B cell (primary cell): ENCODE results near the gene SGSM1. TPM values are rescaled to one million over a fixed set of nuclear protein-coding genes. Genes with fewer than 3 reads are reported as not detected.

Experiments used
- ATAC-seq: fragments of 200-7000 bp; cut with Tn5 transposase; one replicate; pipeline ENCODE4 v1.10.0; 2021; ENCODE audit warnings: low read depth, mild to moderate bottlenecking, moderate number of reproducible peaks, moderate library complexity
- CTCF ChIA-PET: fragments of 350-600 bp; sonication (Branson Sonifier 250); formaldehyde crosslinking; loops from one replicate; lab custom pipeline; 2021; ENCODE audit warnings: antibody characterized with exemption, inconsistent platforms; lab: Charles Lee
- POLR2A ChIA-PET: fragments of 350-600 bp; sonication (Branson Sonifier 250); formaldehyde crosslinking; loops from one replicate; lab custom pipeline; 2021; ENCODE audit warnings: antibody characterized with exemption; lab: Charles Lee
- DNase-seq: peaks from one replicate; pipeline ENCODE4 v3.0.0; 2013
- H2AFZ ChIP-seq: 2 replicates; pipeline ENCODE4 v1.6.1; 2012; ENCODE audit warnings: mild to moderate bottlenecking, low read depth, low read length; ENCODE audit not compliant: insufficient read depth, poor library complexity, severe bottlenecking
- H3K27ac ChIP-seq, 2 donors: 1 replicate in 1 of 2; 2 replicates in 1 of 2; pipeline ENCODE4 v1.5.1; 2012 to 2013; ENCODE audit warnings: low read length in 2 of 2, mild to moderate bottlenecking in 2 of 2, moderate library complexity in 1 of 2
- H3K27me3 ChIP-seq, 4 experiments: fragments of 200-600 bp in 1 of 4; sonication (generic) in 1 of 4; replicated peaks in 1 of 4; 1 replicate in 2 of 4; 2 replicates in 2 of 4; pipeline versions ENCODE4 v1.6.1 to v1.7.0; 2013 to 2016; ENCODE audit warnings: low read length in 3 of 4, mild to moderate bottlenecking in 2 of 4, mixed read lengths in 1 of 4, moderate library complexity in 1 of 4; ENCODE audit not compliant: insufficient read depth in 4 of 4, control insufficient read depth in 3 of 4; ENCODE audit errors: control extremely low read depth in 1 of 4
- H3K36me3 ChIP-seq, 2 experiments: replicated peaks in 1 of 2; 1 replicate in 1 of 2; 2 replicates in 1 of 2; pipeline versions ENCODE4 v1.6.1 to v1.7.1; 2013; ENCODE audit warnings: low read length in 1 of 2; ENCODE audit not compliant: insufficient read depth in 2 of 2, control insufficient read depth in 1 of 2; ENCODE audit errors: control extremely low read depth in 1 of 2, extremely low read depth in 1 of 2
- H3K4me1 ChIP-seq, 2 donors: fragments of 200-600 bp in 1 of 2; sonication (generic) in 1 of 2; 1 replicate in 1 of 2; 2 replicates in 1 of 2; pipeline versions ENCODE4 v1.5.1 to v1.6.1; 2013 to 2017; ENCODE audit warnings: low read length in 2 of 2; ENCODE audit not compliant: control insufficient read depth in 2 of 2, insufficient read depth in 2 of 2
- H3K4me2 ChIP-seq: replicated peaks from 2 replicates; pipeline ENCODE3; 2012; ENCODE audit warnings: mild to moderate bottlenecking, low read depth, low read length; ENCODE audit not compliant: poor library complexity, severe bottlenecking
- H3K4me3 ChIP-seq, 5 experiments: fragments of 200-600 bp in 1 of 5; sonication (generic) in 1 of 5; 1 replicate in 3 of 5; 2 replicates in 2 of 5; pipeline versions ENCODE4 v1.5.1 to v1.7.0; 2011 to 2016; ENCODE audit warnings: low read length in 4 of 5, mild to moderate bottlenecking in 4 of 5, low read depth in 2 of 5, control low read depth in 1 of 5, moderate library complexity in 1 of 5; ENCODE audit not compliant: insufficient read depth in 1 of 5; ENCODE audit errors: control extremely low read depth in 1 of 5, extremely low read depth in 1 of 5
- H3K79me2 ChIP-seq: fragments of 200-600 bp; sonication (generic); one replicate; pipeline ENCODE4 v1.6.0; 2016; ENCODE audit warnings: low read length; ENCODE audit not compliant: control insufficient read depth, insufficient read depth
- H3K9ac ChIP-seq: fragments of 200-600 bp; sonication (generic); 2 replicates; pipeline ENCODE4 v1.6.1; 2017; ENCODE audit warnings: mild to moderate bottlenecking, low read length, moderate library complexity
- H3K9me3 ChIP-seq, 3 donors: one replicate each; pipeline versions ENCODE4 v1.6.1 to v1.7.1; 2013; ENCODE audit warnings: low read length in 2 of 3; ENCODE audit not compliant: control insufficient read depth in 2 of 3, insufficient read depth in 1 of 3; ENCODE audit errors: control extremely low read depth in 1 of 3
- H4K20me1 ChIP-seq: 2 replicates; pipeline ENCODE4 v1.6.0; 2012; ENCODE audit warnings: mild to moderate bottlenecking, low read length; ENCODE audit not compliant: insufficient read depth, control insufficient read depth, poor library complexity, severe bottlenecking
- H3K27ac Mint-ChIP-seq: one replicate; pipeline ENCODE4 v1.8.0; 2021; ENCODE audit warnings: mixed read lengths
- H3K27me3 Mint-ChIP-seq: one replicate; pipeline ENCODE4 v1.8.0; 2021; ENCODE audit warnings: mixed read lengths
- H3K4me1 Mint-ChIP-seq: one replicate; pipeline ENCODE4 v1.8.0; 2021; ENCODE audit warnings: mixed read lengths
- H3K4me3 Mint-ChIP-seq: one replicate; pipeline ENCODE4 v1.8.0; 2021; ENCODE audit warnings: mixed read lengths
- H3K9me3 Mint-ChIP-seq: one replicate; pipeline ENCODE4 v1.8.0; 2022; ENCODE audit warnings: mixed read lengths; ENCODE audit not compliant: insufficient read depth
- CTCF ChIP-seq: fragments of 200-600 bp; IDR thresholded peaks from one replicate; pipeline ENCODE4 v1.8.0; 2022; ENCODE audit warnings: antibody characterized with exemption, mild to moderate bottlenecking
- EZH2 ChIP-seq: IDR thresholded peaks from 2 replicates; pipeline ENCODE4 v1.6.1; 2012; ENCODE audit warnings: borderline replicate concordance, low read depth, mild to moderate bottlenecking, moderate library complexity, low read length; ENCODE audit not compliant: insufficient read depth, poor library complexity, severe bottlenecking
- WGBS: methylation state at CpG from one replicate; pipeline ENCODE4 v1.1.5; 2013; ENCODE audit warnings: missing lambda C conversion rate; ENCODE audit not compliant: insufficient coverage; 5-methylcytosine and 5-hydroxymethylcytosine counted together
- intact Hi-C: fragments of 100-400 bp; cut with micrococcal nuclease; formaldehyde crosslinking; loops from one replicate; pipeline ENCODE4 v1.10.0; 2022
- polyA plus RNA-seq: library from polyadenylated mRNA; depleted of rRNA; stranded (reverse); fragments of >200 nt; gene quantifications from 2 replicates; pipeline ENCODE4 v1.2.3, GENCODE V29; 2012
- total RNA-seq, 2 donors: library from RNA; stranded (reverse); fragments of 120-200 nt in 1 of 2; gene quantifications; 1 replicate in 1 of 2; 2 replicates in 1 of 2; pipeline versions ENCODE4 v1.2.3 to v1.2.4, GENCODE V29; 2013 to 2022

Gene SGSM1
- total and polyA plus RNA-seq, 2 donors (not counting 1 experiment from before 2014, with no cell fraction given): 0.91 to 1.3 TPM

DNA sequence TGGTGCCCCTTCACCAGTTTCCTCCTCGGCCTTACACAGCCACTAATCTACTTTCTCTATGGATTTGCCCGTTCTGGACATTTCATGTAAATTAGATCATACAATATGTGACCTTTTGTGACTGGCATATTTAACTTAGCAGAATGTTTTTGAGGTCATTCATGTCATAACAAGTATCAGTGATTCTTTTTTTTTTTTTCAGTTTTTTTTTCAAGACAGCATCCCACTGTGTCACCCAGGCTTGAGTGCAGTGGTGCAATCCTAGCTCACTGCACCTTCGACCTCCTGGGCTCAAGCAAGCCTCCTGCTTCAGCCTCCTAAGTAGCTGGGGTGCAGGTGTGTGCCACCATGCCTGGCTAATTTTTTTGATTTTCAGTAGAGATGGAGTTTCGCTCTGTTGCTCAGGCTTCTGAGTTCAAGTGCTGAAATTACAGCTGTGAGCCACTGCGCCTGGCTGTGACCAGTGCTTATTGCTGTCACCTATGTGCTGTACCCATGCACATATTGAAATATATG, 169.2 kb downstream of the SGSM1 start:
- H3K79me2 ChIP-seq: no peaks in the 10 kb centered on the region
- Mint-ChIP-seq H3K27ac (no peak overlapping the region), H3K4me1 (no peaks in the 10 kb centered on the region), H3K4me3 (no peak overlapping the region), H3K27me3 (no peaks in the 10 kb centered on the region), H3K9me3 (no peaks in the 10 kb centered on the region)
- TF ChIP-seq CTCF (no peak), EZH2 (no peak)
- CTCF ChIA-PET: no interaction called here
- no peak overlapping the region for H3K27ac ChIP-seq
- intact Hi-C loops: no loop called here
- no peaks in the 10 kb centered on the region for H3K36me3 ChIP-seq
- POLR2A ChIA-PET: no interaction called here
- no peaks in the 10 kb centered on the region for H4K20me1 ChIP-seq
- WGBS: 77% methylated on average over 2 of the region's 5 CpGs
- no peak for DNase-seq
- ATAC-seq: no peak
- H3K9ac ChIP-seq: no peak overlapping the region
- no peaks in the 10 kb centered on the region for H3K27me3 ChIP-seq
- no peak overlapping the region for H2AFZ ChIP-seq
- no peak overlapping the region for H3K4me2 ChIP-seq
- no peaks in the 10 kb centered on the region for H3K9me3 ChIP-seq
- no peak overlapping the region for H3K4me3 ChIP-seq
- H3K4me1 ChIP-seq: no peaks in the 10 kb centered on the region

GRCh38 chr22:24975813-24976341, 169.9 kb downstream of the SGSM1 start:
- Mint-ChIP-seq H3K4me1 (no peaks in the 10 kb centered on the region), H3K4me3 (no peak overlapping the region), H3K27me3 (no peaks in the 10 kb centered on the region), H3K27ac (no peak overlapping the region), H3K9me3 (no peaks in the 10 kb centered on the region)
- H3K9me3 ChIP-seq: no peaks in the 10 kb centered on the region
- ChIA-PET POLR2A (no interaction called here), CTCF (no interaction called here)
- WGBS: 92% methylated on average over 7 of the region's 11 CpGs
- no peaks in the 10 kb centered on the region for H3K36me3 ChIP-seq
- intact Hi-C loops: no loop called here
- no peaks in the 10 kb centered on the region for H3K4me1 ChIP-seq
- no peak overlapping the region for H3K27ac ChIP-seq
- no peak overlapping the region for H2AFZ ChIP-seq
- H3K4me2 ChIP-seq: no peak overlapping the region
- no peak for ATAC-seq
- TF ChIP-seq EZH2 (no peak), CTCF (no peak)
- no peaks in the 10 kb centered on the region for H3K79me2 ChIP-seq
- H3K27me3 ChIP-seq: no peaks in the 10 kb centered on the region
- no peak for DNase-seq
- H3K9ac ChIP-seq: no peak overlapping the region
- no peaks in the 10 kb centered on the region for H4K20me1 ChIP-seq
- no peak overlapping the region for H3K4me3 ChIP-seq
